Hepatocyte (in vitro differentiated cells): Measurements from ENCODE around the gene FBLN2. TPM values are rescaled to one million over a fixed set of nuclear protein-coding genes. Genes with fewer than 3 reads are reported as not detected.

Experiments used
- DNase-seq: peaks from one replicate; pipeline ENCODE4 v3.0.0-alpha.2; 2016; ENCODE audit warnings: low spot score
- H2AFZ ChIP-seq: fragments of 200-600 bp; sonication (generic); 2 replicates; pipeline ENCODE4 v1.6.0; 2016; ENCODE audit warnings: antibody characterized with exemption, mild to moderate bottlenecking
- H3K27ac ChIP-seq: fragments of 200-600 bp; sonication (generic); 2 replicates; pipeline ENCODE4 v1.5.1; 2016; ENCODE audit warnings: mild to moderate bottlenecking
- H3K27me3 ChIP-seq: fragments of 200-600 bp; sonication (generic); 2 replicates; pipeline ENCODE4 v1.6.1; 2016
- H3K36me3 ChIP-seq: fragments of 200-600 bp; sonication (generic); replicated peaks from 2 replicates; pipeline ENCODE4 v1.5.1; 2016; ENCODE audit warnings: low read depth; ENCODE audit not compliant: insufficient read depth
- H3K4me1 ChIP-seq: fragments of 200-600 bp; sonication (generic); 2 replicates; pipeline ENCODE4 v1.5.1; 2016; ENCODE audit warnings: mild to moderate bottlenecking, moderate library complexity; ENCODE audit not compliant: insufficient read depth
- H3K4me2 ChIP-seq: fragments of 200-600 bp; sonication (generic); 2 replicates; pipeline ENCODE4 v1.6.0; 2016
- H3K4me3 ChIP-seq: fragments of 200-600 bp; sonication (generic); 2 replicates; pipeline ENCODE4 v1.5.1; 2016; ENCODE audit warnings: mild to moderate bottlenecking
- H3K79me2 ChIP-seq: fragments of 200-600 bp; sonication (generic); 2 replicates; pipeline ENCODE4 v1.6.0; 2017; ENCODE audit warnings: mild to moderate bottlenecking
- H3K9me2 ChIP-seq: fragments of 200-600 bp; sonication (generic); replicated peaks from 2 replicates; pipeline ENCODE4 v1.6.0; 2017; ENCODE audit warnings: mild to moderate bottlenecking; ENCODE audit not compliant: insufficient read depth
- H3K9me3 ChIP-seq: fragments of 200-600 bp; sonication (generic); 2 replicates; pipeline ENCODE4 v1.5.1; 2016; ENCODE audit warnings: low read depth, mild to moderate bottlenecking
- H4K20me1 ChIP-seq: fragments of 200-600 bp; sonication (generic); 2 replicates; pipeline ENCODE4 v1.6.0; 2016; ENCODE audit warnings: mild to moderate bottlenecking; ENCODE audit not compliant: insufficient read depth, poor library complexity, severe bottlenecking
- EZH2 ChIP-seq: fragments of 200-600 bp; sonication (generic); IDR thresholded peaks from 2 replicates; pipeline ENCODE4 v1.6.1; 2016; ENCODE audit warnings: antibody characterized with exemption, mild to moderate bottlenecking, borderline replicate concordance
- EZH2phosphoT487 ChIP-seq: fragments of 200-600 bp; sonication (generic); IDR thresholded peaks from one replicate; pipeline ENCODE4 v1.6.1; 2018; ENCODE audit warnings: antibody characterized with exemption, mild to moderate bottlenecking, low read depth, moderate library complexity; ENCODE audit not compliant: unreplicated experiment, severe bottlenecking
- WGBS: methylation state at CpG from one replicate; pipeline ENCODE4 v1.1.6; 2016; ENCODE audit warnings: low lambda C conversion rate; ENCODE audit errors: missing lambda C conversion rate; 5-methylcytosine and 5-hydroxymethylcytosine counted together
- polyA plus RNA-seq: library from polyadenylated mRNA; unstranded; fragments of >200 nt; fragmentation: Nextera tagmentation; extraction: Ambion mirVana; gene quantifications from 2 replicates; pipeline ENCODE4 v1.2.1, GENCODE V29; 2016
- total RNA-seq: library from RNA; depleted of rRNA; stranded (reverse); fragments of >200 nt; gene quantifications from 2 replicates; pipeline ENCODE4 v1.2.3, GENCODE V29; 2014
- TF ChIP-seq, protein P1 (sequence below): fragments of 200-600 bp; sonication (generic); IDR thresholded peaks from 2 replicates; pipeline ENCODE4 v1.5.1; 2016; ENCODE audit warnings: antibody characterized with exemption, mild to moderate bottlenecking; ENCODE audit not compliant: poor library complexity

The FBLN2 gene
- total and polyA plus RNA-seq, 2 experiments from 2014 or later: 75.8 to 76.2 TPM

- Histone ChIP-seq H2AFZ (no peak overlapping the region), H3K36me3 (no peaks in the 10 kb centered on the region), H3K4me3 (no peak overlapping the region), H3K4me2 (no peak overlapping the region), H3K4me1 (no peaks in the 10 kb centered on the region), H3K27ac (no peak overlapping the region), H3K9me2 (no peaks in the 10 kb centered on the region), H3K27me3 (no peaks in the 10 kb centered on the region), H4K20me1 (no peaks in the 10 kb centered on the region), H3K79me2 (no peaks in the 10 kb centered on the region), H3K9me3 (no peaks in the 10 kb centered on the region)
- 90% methylated on average over 8 of the region's 8 CpGs for WGBS
- TF ChIP-seq, protein P1, sequence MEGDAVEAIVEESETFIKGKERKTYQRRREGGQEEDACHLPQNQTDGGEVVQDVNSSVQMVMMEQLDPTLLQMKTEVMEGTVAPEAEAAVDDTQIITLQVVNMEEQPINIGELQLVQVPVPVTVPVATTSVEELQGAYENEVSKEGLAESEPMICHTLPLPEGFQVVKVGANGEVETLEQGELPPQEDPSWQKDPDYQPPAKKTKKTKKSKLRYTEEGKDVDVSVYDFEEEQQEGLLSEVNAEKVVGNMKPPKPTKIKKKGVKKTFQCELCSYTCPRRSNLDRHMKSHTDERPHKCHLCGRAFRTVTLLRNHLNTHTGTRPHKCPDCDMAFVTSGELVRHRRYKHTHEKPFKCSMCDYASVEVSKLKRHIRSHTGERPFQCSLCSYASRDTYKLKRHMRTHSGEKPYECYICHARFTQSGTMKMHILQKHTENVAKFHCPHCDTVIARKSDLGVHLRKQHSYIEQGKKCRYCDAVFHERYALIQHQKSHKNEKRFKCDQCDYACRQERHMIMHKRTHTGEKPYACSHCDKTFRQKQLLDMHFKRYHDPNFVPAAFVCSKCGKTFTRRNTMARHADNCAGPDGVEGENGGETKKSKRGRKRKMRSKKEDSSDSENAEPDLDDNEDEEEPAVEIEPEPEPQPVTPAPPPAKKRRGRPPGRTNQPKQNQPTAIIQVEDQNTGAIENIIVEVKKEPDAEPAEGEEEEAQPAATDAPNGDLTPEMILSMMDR: no peak
- no peak for TF ChIP-seq EZH2
- TF ChIP-seq EZH2phosphoT487: no peak
- no peak for DNase-seq
Measured at GRCh38 chr3:13539671-13540070, 9.3 kb upstream of the FBLN2 start.

- Histone ChIP-seq H3K79me2 (no peaks in the 10 kb centered on the region), H3K9me2 (no peaks in the 10 kb centered on the region), H3K36me3 (no peaks in the 10 kb centered on the region), H3K9me3 (no peaks in the 10 kb centered on the region), H4K20me1 (no peaks in the 10 kb centered on the region), H2AFZ (no peak overlapping the region), H3K27me3 (no peaks in the 10 kb centered on the region), H3K4me1 (no peaks in the 10 kb centered on the region), H3K4me2 (no peak overlapping the region), H3K4me3 (no peak overlapping the region), H3K27ac (no peak overlapping the region)
- TF ChIP-seq EZH2phosphoT487: no peak
- TF ChIP-seq EZH2: no peak
- TF ChIP-seq, protein P1: no peak
- 66% methylated on average over 4 of the region's 4 CpGs for WGBS
- no peak for DNase-seq
Measured at GRCh38 chr3:13540297-13540995, 8.5 kb upstream of the FBLN2 start.

DNA sequence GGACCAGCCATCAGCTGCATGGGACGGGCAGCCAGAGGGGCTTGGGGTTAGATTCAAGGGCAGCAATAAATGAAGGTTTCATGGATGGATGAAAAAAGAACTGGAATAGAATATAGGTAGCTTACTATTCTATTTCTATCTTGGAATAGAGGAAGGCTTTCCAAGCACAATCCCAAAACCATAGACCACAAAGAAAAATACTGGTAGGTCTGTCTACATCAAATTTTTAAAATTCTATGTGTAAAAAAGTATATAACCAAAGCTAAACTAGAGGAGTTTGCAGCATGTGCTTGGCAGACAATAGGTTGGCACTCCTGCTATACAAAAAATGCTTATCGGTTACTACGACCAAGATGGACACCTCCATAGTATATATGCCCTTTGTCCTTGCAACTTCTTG, 7.2 kb upstream of the FBLN2 start:
- no peak overlapping the region for H3K4me3 ChIP-seq
- no peaks in the 10 kb centered on the region for H3K27me3 ChIP-seq
- WGBS: 72% methylated on average over 3 of the region's 3 CpGs
- H3K36me3 ChIP-seq: no peaks in the 10 kb centered on the region
- DNase-seq: no peak
- H4K20me1 ChIP-seq: no peaks in the 10 kb centered on the region
- H3K9me3 ChIP-seq: no peaks in the 10 kb centered on the region
- no peaks in the 10 kb centered on the region for H3K79me2 ChIP-seq
- no peak overlapping the region for H3K27ac ChIP-seq
- no peak overlapping the region for H3K4me2 ChIP-seq
- no peaks in the 10 kb centered on the region for H3K9me2 ChIP-seq
- peaks cover 3% of the 10 kb centered on the region for H3K4me1 ChIP-seq
- TF ChIP-seq EZH2phosphoT487 (no peak), EZH2 (no peak)
- TF ChIP-seq, protein P1: no peak
- no peak overlapping the region for H2AFZ ChIP-seq
